Upper lobe of right lung (tissue), 1 donor: ENCODE measurements around the gene ZNF592. TPM values are rescaled to one million over a fixed set of nuclear protein-coding genes. Genes with fewer than 3 reads are reported as not detected.
A peak's percentile ranks its signal among the peaks of the same experiment; 100 is the strongest.

Experiments
- ATAC-seq: fragments of 200-7000 bp; cut with Tn5 transposase; one replicate; pipeline ENCODE4 v1.9.1; 2020; ENCODE audit warnings: mild to moderate bottlenecking, moderate library complexity
- DNase-seq: peaks from one replicate; pipeline ENCODE4 v3.0.0-alpha.2; 2020
- H3K27ac ChIP-seq: fragments of 200-600 bp; one replicate; pipeline ENCODE4 v1.8.0; 2022
- H3K27me3 ChIP-seq: fragments of 200-600 bp; one replicate; pipeline ENCODE4 v1.8.0; 2022; ENCODE audit warnings: mild to moderate bottlenecking
- H3K36me3 ChIP-seq: fragments of 200-600 bp; one replicate; pipeline ENCODE4 v1.8.0; 2022
- H3K4me1 ChIP-seq: fragments of 200-600 bp; one replicate; pipeline ENCODE4 v1.8.0; 2022
- H3K4me3 ChIP-seq: fragments of 200-600 bp; one replicate; pipeline ENCODE4 v1.8.0; 2022; ENCODE audit warnings: mild to moderate bottlenecking
- H3K9me3 ChIP-seq: fragments of 200-600 bp; one replicate; pipeline ENCODE4 v1.8.0; 2022
- intact Hi-C: fragments of 100-400 bp; cut with DNase I; formaldehyde crosslinking; loops from one replicate; pipeline ENCODE4 v1.11.0; 2022
- total RNA-seq: library from RNA; stranded (reverse); fragmentation: NEBNext Ultra II Directional; extraction: Animal tissue kit (Norgen Biotek cat#: 25700); gene quantifications from one replicate; pipeline ENCODE4 v1.2.1, GENCODE V29; 2021
- TF ChIP-seq, protein P1 (sequence below): fragments of 200-600 bp; IDR thresholded peaks from one replicate; pipeline ENCODE4 v1.8.0; 2022; ENCODE audit warnings: antibody characterized with exemption
- donor health status: DM: no; HTN: yes; CAD: no; lungs with severe emphysema.

Gene ZNF592
- total RNA-seq, 1 donor from 2014 or later, result 33.3 TPM

DNA sequence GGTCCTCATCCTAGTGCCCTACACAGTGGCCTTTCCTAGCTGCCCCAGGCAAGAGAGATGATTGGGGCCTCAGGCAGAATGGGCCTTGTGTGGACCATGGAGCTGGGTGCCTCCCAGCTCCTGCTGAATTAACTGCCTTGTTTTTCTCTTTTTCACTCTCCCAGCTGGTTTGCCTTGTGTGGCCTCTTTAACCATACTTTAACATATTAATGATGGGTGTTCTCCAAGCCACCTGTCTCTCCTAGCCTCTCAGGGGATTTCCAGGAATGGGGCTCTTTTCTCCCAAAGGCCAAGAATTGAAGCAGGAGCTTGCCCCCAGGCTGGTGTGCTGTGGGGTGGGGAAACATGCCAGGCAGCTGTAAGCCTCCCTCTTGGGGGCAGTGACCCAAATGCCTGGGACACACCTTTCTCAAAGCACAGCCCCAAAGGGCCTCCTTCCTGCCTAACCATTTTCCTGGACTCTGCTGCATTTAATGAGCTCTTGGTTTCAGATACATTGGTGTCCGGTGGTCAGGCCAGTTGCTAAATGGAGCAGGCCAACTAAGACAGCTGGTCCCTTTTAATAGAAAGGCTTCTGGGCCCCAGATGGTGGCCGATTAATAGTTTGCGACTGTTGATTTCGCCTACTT lies 74.4 kb downstream of the ZNF592 start:
- intact Hi-C loops, result no loop called here
- peaks cover 48% of the 10 kb centered on the region for H3K4me1 ChIP-seq
- no peak overlapping the region for H3K4me3 ChIP-seq
- TF ChIP-seq, protein P1, sequence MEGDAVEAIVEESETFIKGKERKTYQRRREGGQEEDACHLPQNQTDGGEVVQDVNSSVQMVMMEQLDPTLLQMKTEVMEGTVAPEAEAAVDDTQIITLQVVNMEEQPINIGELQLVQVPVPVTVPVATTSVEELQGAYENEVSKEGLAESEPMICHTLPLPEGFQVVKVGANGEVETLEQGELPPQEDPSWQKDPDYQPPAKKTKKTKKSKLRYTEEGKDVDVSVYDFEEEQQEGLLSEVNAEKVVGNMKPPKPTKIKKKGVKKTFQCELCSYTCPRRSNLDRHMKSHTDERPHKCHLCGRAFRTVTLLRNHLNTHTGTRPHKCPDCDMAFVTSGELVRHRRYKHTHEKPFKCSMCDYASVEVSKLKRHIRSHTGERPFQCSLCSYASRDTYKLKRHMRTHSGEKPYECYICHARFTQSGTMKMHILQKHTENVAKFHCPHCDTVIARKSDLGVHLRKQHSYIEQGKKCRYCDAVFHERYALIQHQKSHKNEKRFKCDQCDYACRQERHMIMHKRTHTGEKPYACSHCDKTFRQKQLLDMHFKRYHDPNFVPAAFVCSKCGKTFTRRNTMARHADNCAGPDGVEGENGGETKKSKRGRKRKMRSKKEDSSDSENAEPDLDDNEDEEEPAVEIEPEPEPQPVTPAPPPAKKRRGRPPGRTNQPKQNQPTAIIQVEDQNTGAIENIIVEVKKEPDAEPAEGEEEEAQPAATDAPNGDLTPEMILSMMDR, result no peak
- DNase-seq (peak; percentile 36), ATAC-seq (no peak)
- no peaks in the 10 kb centered on the region for H3K36me3 ChIP-seq
- no peak overlapping the region for H3K27ac ChIP-seq
- H3K27me3 ChIP-seq, result no peaks in the 10 kb centered on the region
- no peaks in the 10 kb centered on the region for H3K9me3 ChIP-seq

DNA sequence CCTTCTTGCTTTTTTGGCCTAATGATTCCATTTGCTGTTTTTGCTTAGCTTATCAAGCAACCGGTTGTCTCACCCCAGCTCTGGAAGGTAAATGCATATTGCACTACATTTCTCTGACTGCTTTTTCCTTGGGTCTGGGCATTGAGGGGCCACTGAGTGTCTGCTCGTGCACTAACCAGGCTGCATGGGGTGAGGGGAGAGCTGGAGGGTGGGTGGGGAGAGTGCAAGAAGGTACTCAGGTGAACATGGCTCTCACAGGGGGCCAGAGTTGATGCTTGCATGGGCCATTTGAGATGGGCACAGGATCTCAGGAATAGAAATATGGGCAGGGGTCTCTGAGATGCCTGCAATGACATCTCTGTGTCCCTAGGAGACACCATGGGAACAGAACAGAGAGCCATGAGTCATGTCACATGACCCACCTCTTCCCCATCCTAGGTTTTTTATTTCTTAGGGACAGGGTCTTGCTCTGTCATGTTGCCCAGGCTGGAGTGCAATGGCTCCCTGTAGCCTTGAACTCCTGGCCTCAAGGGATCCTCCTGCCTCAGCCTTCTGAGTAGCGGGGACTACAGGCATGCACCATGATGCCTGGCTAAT lies 75.0 kb downstream of the ZNF592 start:
- Histone ChIP-seq H3K4me3 (no peak overlapping the region), H3K9me3 (no peaks in the 10 kb centered on the region), H3K27ac (peak overlapping the region; percentile 17), H3K36me3 (no peaks in the 10 kb centered on the region), H3K27me3 (no peaks in the 10 kb centered on the region), H3K4me1 (peaks cover 42% of the 10 kb centered on the region)
- DNase-seq (peak; percentile 35), ATAC-seq (no peak)
- intact Hi-C loops, result no loop called here
- TF ChIP-seq, protein P1, result no peak

DNA sequence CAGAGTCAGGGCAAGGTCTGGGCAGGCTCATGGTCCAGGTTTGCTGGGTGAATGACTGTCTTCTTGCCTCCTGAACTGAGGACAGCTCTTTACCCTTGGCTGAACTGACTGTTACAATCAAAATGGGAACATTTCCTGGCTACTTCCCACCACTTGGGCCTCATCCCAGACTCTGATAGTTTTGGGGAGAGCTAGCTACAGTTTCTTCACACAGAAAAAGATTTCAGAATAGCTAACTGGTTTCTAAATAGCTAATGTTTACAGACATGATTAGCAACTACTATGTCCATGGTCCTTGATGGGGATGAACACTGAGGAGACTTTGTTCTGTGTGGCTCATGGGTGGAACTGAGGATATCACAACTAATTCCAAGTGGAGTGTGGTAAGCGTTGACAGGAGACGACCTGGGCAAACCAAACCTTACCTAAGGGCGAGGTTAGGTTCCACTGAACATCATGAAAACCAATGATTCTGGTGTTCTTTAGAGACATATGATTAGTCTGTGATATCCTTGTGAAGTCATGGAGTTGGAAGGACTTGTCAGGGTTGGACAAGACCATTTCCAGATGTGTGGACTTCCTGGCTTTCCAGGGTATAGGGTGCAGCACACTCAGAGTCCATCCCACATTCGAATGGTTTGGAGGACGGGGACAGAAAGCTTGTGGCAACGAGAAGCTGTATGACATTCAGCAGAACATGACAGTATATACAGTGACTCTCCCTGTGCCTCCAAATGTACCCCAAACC lies 76.0 kb downstream of the ZNF592 start:
- TF ChIP-seq, protein P1, result no peak
- H3K4me1 ChIP-seq, result peaks cover 32% of the 10 kb centered on the region

DNA sequence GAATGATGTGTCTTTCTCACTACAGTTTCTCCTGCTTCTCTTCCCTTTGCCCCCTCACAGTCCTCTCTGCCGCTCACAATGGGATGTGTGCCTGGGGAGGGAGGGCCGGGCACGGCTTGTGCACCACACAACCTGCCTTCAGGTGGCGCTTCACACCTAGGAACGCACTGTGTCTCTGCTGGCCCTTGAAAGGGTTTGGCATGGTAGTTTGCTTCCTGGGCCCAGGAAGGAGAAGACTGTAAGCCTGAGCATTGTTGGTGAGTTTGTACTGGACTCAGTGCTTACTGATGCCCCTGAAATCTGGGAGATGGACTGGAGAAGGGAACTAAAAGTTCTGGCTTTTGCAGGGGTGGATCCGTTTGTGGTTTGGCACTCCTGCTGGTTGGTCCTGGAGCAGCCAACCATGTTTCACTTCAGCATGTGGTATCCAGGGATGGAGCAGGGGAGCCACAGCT lies 78.0 kb downstream of the ZNF592 start:
- no peaks in the 10 kb centered on the region for H3K27me3 ChIP-seq
- no peaks in the 10 kb centered on the region for H3K36me3 ChIP-seq
- intact Hi-C loops, result no loop called here
- no peak overlapping the region for H3K4me3 ChIP-seq
- H3K4me1 ChIP-seq, result peaks cover 23% of the 10 kb centered on the region
- H3K9me3 ChIP-seq, result no peaks in the 10 kb centered on the region
- no peak overlapping the region for H3K27ac ChIP-seq
- ATAC-seq, result peak; percentile 80
- DNase-seq, result no peak
- TF ChIP-seq, protein P1, result peak; percentile 24

More for the DNA sequence above, 76.0 kb downstream of the ZNF592 start:
- Histone ChIP-seq H3K27ac (no peak overlapping the region), H3K27me3 (no peaks in the 10 kb centered on the region), H3K4me3 (no peak overlapping the region), H3K9me3 (no peaks in the 10 kb centered on the region), H3K36me3 (no peaks in the 10 kb centered on the region)
- DNase-seq (peak; percentile 13), ATAC-seq (no peak)
- intact Hi-C loops, result no loop called here

DNA sequence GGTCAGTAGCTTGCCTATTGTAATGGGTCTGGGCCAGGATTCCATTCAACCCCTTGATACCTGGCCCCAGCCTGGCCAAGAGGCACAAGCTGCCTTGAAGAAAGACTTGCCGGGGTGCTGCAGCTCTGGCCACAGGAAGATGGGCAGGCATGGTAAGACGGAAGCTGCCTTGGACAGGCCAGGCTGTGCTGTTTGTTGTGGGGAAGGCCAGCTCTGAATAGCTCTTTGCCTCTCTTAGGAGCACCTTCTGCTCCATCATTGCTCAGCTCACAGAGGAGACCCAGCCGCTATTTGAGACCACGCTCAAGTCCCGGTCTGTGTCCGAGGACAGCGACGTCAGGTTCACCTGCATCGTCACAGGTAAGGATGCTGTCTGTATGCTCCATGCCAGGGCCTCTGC lies 78.9 kb downstream of the ZNF592 start:
- Histone ChIP-seq H3K27ac (no peak overlapping the region), H3K4me1 (peaks cover 25% of the 10 kb centered on the region)
- no peak for ATAC-seq

More for the DNA sequence above, 78.9 kb downstream of the ZNF592 start:
- DNase-seq, result no peak
- TF ChIP-seq, protein P1, result no peak
- Histone ChIP-seq H3K27me3 (no peaks in the 10 kb centered on the region), H3K36me3 (no peaks in the 10 kb centered on the region), H3K9me3 (no peaks in the 10 kb centered on the region), H3K4me3 (no peak overlapping the region)
- intact Hi-C loops, result no loop called here
